ENCODE results near the gene SNX18.

The SNX18 gene

GRCh38 chr5:54495027-54495426 is 22.5 kb upstream of the SNX18 start:
- no peak for TF ChIP-seq CTCF (IDR thresholded peaks at IDR 0.05; ENCODE audit: borderline replicate concordance, control extremely low read depth, extremely low read depth, insufficient read depth, missing control alignments)
- in situ Hi-C loops (cut with MboI; ENCODE audit: low sequenced_read_pairs, unreplicated experiment): loop anchor here (25.0 kb wide), 2 partner anchors 108 to 233 kb away; no protein-coding TSS in a partner anchor
- DNase-seq (ENCODE audit: low spot score): no peak

GRCh38 chr5:54514291-54514690 is 3.3 kb upstream of the SNX18 start:
- TF ChIP-seq CTCF (IDR thresholded peaks at IDR 0.05; ENCODE audit: borderline replicate concordance, control extremely low read depth, extremely low read depth, insufficient read depth, missing control alignments): no peak
- in situ Hi-C loops (cut with MboI; ENCODE audit: low sequenced_read_pairs, unreplicated experiment): no loop called here
- DNase-seq (ENCODE audit: low spot score): no peak

- no peak for DNase-seq (ENCODE audit: low spot score)
- no peak for TF ChIP-seq CTCF (IDR thresholded peaks at IDR 0.05; ENCODE audit: borderline replicate concordance, control extremely low read depth, extremely low read depth, insufficient read depth, missing control alignments)
- in situ Hi-C loops (cut with MboI; ENCODE audit: low sequenced_read_pairs, unreplicated experiment): no loop called here
Measured at GRCh38 chr5:54514841-54515432, 2.6 kb upstream of the SNX18 start.

GRCh38 chr5:54515634-54516033 is 1.9 kb upstream of the SNX18 start:
- no peak for TF ChIP-seq CTCF (IDR thresholded peaks at IDR 0.05; ENCODE audit: borderline replicate concordance, control extremely low read depth, extremely low read depth, insufficient read depth, missing control alignments)
- in situ Hi-C loops (cut with MboI; ENCODE audit: low sequenced_read_pairs, unreplicated experiment): no loop called here
- no peak for DNase-seq (ENCODE audit: low spot score)

- in situ Hi-C loops (cut with MboI; ENCODE audit: low sequenced_read_pairs, unreplicated experiment): no loop called here
- no peak for TF ChIP-seq CTCF (IDR thresholded peaks at IDR 0.05; ENCODE audit: borderline replicate concordance, control extremely low read depth, extremely low read depth, insufficient read depth, missing control alignments)
- DNase-seq (ENCODE audit: low spot score): no peak
Measured at GRCh38 chr5:54516051-54516655, 1.4 kb upstream of the SNX18 start.

GRCh38 chr5:54517174-54517511 is 416 bp upstream of the SNX18 start:
- no peak for DNase-seq (ENCODE audit: low spot score)
- in situ Hi-C loops (cut with MboI; ENCODE audit: low sequenced_read_pairs, unreplicated experiment): no loop called here
- TF ChIP-seq CTCF (IDR thresholded peaks at IDR 0.05; ENCODE audit: borderline replicate concordance, control extremely low read depth, extremely low read depth, insufficient read depth, missing control alignments): no peak
